Tibial nerve (tissue), 4 donors: ENCODE data around the gene PRKAG2.

Source experiments
- CTCF ChIP-seq, 5 experiments: fragments of 200-600 bp in 3 of 5; fragments of 450-650 bp in 2 of 5; sonication (generic) in 3 of 5; IDR thresholded peaks; one replicate each; pipeline ENCODE4 v1.5.1; 2016 to 2019; ENCODE audit warnings: antibody characterized with exemption in 5 of 5, mild to moderate bottlenecking in 3 of 5, moderate library complexity in 2 of 5
- EP300 ChIP-seq, 2 donors: sonication (generic); formaldehyde crosslinking; IDR thresholded peaks; one replicate each; pipeline ENCODE4 v1.6.1; 2017; ENCODE audit warnings: antibody characterized with exemption in 2 of 2, mild to moderate bottlenecking in 1 of 2
- POLR2A ChIP-seq, 2 donors: fragments of 450-650 bp; IDR thresholded peaks; one replicate each; pipeline ENCODE4 v1.6.1; 2017; ENCODE audit warnings: antibody characterized with exemption in 2 of 2, mild to moderate bottlenecking in 2 of 2, moderate library complexity in 2 of 2

GRCh38 chr7:151655555-151655954 lies 221.4 kb downstream of the PRKAG2 start:
- TF ChIP-seq POLR2A (IDR thresholded peaks at IDR 0.05) (no peak), CTCF (IDR thresholded peaks at IDR 0.05) (no peak), EP300 (IDR thresholded peaks at IDR 0.05) (no peak)
